Skeletal muscle satellite cell (primary cell): ENCODE data around the gene DPEP3.

Experiments
- H3K27me3 ChIP-seq: 2 replicates; pipeline ENCODE4 v1.7.0; 2013; ENCODE audit warnings: low read length; ENCODE audit not compliant: control insufficient read depth, insufficient read depth
- H3K36me3 ChIP-seq: 2 replicates; pipeline ENCODE4 v1.7.0; 2013; ENCODE audit warnings: mild to moderate bottlenecking, control low read depth, low read length; ENCODE audit not compliant: insufficient read depth
- H3K4me1 ChIP-seq: 2 replicates; pipeline ENCODE4 v1.7.0; 2013; ENCODE audit warnings: low read length; ENCODE audit not compliant: control insufficient read depth, insufficient read depth
- H3K4me2 ChIP-seq: 2 replicates; pipeline ENCODE4 v1.7.0; 2013; ENCODE audit warnings: mild to moderate bottlenecking, low read length
- H3K4me3 ChIP-seq: 2 replicates; pipeline ENCODE4 v1.7.0; 2013; ENCODE audit warnings: low read length
- H3K9ac ChIP-seq: 2 replicates; pipeline ENCODE4 v1.7.0; 2013; ENCODE audit warnings: mild to moderate bottlenecking, low read depth, low read length, moderate library complexity
- H3K9me3 ChIP-seq: replicated peaks from 2 replicates; pipeline ENCODE4 v1.7.0; 2013; ENCODE audit warnings: mild to moderate bottlenecking, control low read depth, low read length

The DPEP3 gene

GRCh38 chr16:67946966-67947558, 33.2 kb downstream of the DPEP3 start:
- no peak overlapping the region for H3K4me3 ChIP-seq
- no peaks in the 10 kb centered on the region for H3K27me3 ChIP-seq
- H3K4me2 ChIP-seq = no peak overlapping the region
- no peak overlapping the region for H3K9ac ChIP-seq
- H3K9me3 ChIP-seq = no peaks in the 10 kb centered on the region
- H3K4me1 ChIP-seq = peaks cover 23% of the 10 kb centered on the region
- peaks cover 96% of the 10 kb centered on the region for H3K36me3 ChIP-seq

GRCh38 chr16:67946128-67946569, 34.1 kb downstream of the DPEP3 start:
- H3K36me3 ChIP-seq = peaks cover 96% of the 10 kb centered on the region
- no peaks in the 10 kb centered on the region for H3K27me3 ChIP-seq
- no peak overlapping the region for H3K9ac ChIP-seq
- H3K9me3 ChIP-seq = no peaks in the 10 kb centered on the region
- H3K4me1 ChIP-seq = peaks cover 23% of the 10 kb centered on the region
- no peak overlapping the region for H3K4me3 ChIP-seq
- no peak overlapping the region for H3K4me2 ChIP-seq

- no peaks in the 10 kb centered on the region for H3K9me3 ChIP-seq
- H3K36me3 ChIP-seq = peaks cover 95% of the 10 kb centered on the region
- no peak overlapping the region for H3K4me2 ChIP-seq
- no peak overlapping the region for H3K4me3 ChIP-seq
- no peaks in the 10 kb centered on the region for H3K27me3 ChIP-seq
- no peak overlapping the region for H3K9ac ChIP-seq
- H3K4me1 ChIP-seq = peaks cover 23% of the 10 kb centered on the region
Observed at GRCh38 chr16:67945392-67945933, 34.8 kb downstream of the DPEP3 start.

GRCh38 chr16:67944690-67945391, 35.5 kb downstream of the DPEP3 start:
- no peak overlapping the region for H3K4me3 ChIP-seq
- H3K4me1 ChIP-seq = peaks cover 23% of the 10 kb centered on the region
- H3K4me2 ChIP-seq = no peak overlapping the region
- H3K27me3 ChIP-seq = no peaks in the 10 kb centered on the region
- H3K9ac ChIP-seq = peak overlapping the region; percentile 54
- peaks cover 95% of the 10 kb centered on the region for H3K36me3 ChIP-seq
- H3K9me3 ChIP-seq = no peaks in the 10 kb centered on the region

GRCh38 chr16:67943619-67944504, 36.4 kb downstream of the DPEP3 start, which contains the start of gene LCAT:
LCAT (minus strand) TSS chr16:67944120; CDS start chr16:67944101, 19 bp downstream.
- H3K27me3 ChIP-seq = no peaks in the 10 kb centered on the region
- no peaks in the 10 kb centered on the region for H3K9me3 ChIP-seq
- peak within 1 kb of the TSS; percentile 54 for H3K9ac ChIP-seq
- no peak within 1 kb of the TSS for H3K4me3 ChIP-seq
- no peak within 1 kb of the TSS for H3K4me2 ChIP-seq
- H3K36me3 ChIP-seq = peaks cover 95% of the 10 kb centered on the region
- peaks cover 23% of the 10 kb centered on the region for H3K4me1 ChIP-seq

- Histone ChIP-seq H3K36me3 (peaks cover 89% of the 10 kb centered on the region), H3K4me3 (no peak overlapping the region)
Observed at GRCh38 chr16:67943256-67943618, 37.1 kb downstream of the DPEP3 start.

GRCh38 chr16:67942510-67943255, 37.6 kb downstream of the DPEP3 start:
- H3K9me3 ChIP-seq = no peaks in the 10 kb centered on the region
- H3K4me2 ChIP-seq = no peak overlapping the region
- H3K4me1 ChIP-seq = peaks cover 23% of the 10 kb centered on the region
- no peak overlapping the region for H3K9ac ChIP-seq
- peaks cover 83% of the 10 kb centered on the region for H3K36me3 ChIP-seq
- H3K27me3 ChIP-seq = no peaks in the 10 kb centered on the region
- no peak overlapping the region for H3K4me3 ChIP-seq

More at GRCh38 chr16:67943256-67943618, 37.1 kb downstream of the DPEP3 start:
- Histone ChIP-seq H3K9me3 (no peaks in the 10 kb centered on the region), H3K4me2 (no peak overlapping the region), H3K27me3 (no peaks in the 10 kb centered on the region), H3K9ac (no peak overlapping the region), H3K4me1 (peaks cover 23% of the 10 kb centered on the region)

- no peak overlapping the region for H3K4me2 ChIP-seq
- H3K36me3 ChIP-seq = peaks cover 78% of the 10 kb centered on the region
- H3K4me3 ChIP-seq = no peak overlapping the region
- no peak overlapping the region for H3K9ac ChIP-seq
- no peaks in the 10 kb centered on the region for H3K27me3 ChIP-seq
- H3K9me3 ChIP-seq = no peaks in the 10 kb centered on the region
- peaks cover 29% of the 10 kb centered on the region for H3K4me1 ChIP-seq
Observed at GRCh38 chr16:67942200-67942509, 38.1 kb downstream of the DPEP3 start.

- no peak overlapping the region for H3K9ac ChIP-seq
- H3K4me1 ChIP-seq = peaks cover 33% of the 10 kb centered on the region
- no peak overlapping the region for H3K4me2 ChIP-seq
- H3K9me3 ChIP-seq = no peaks in the 10 kb centered on the region
- no peak overlapping the region for H3K4me3 ChIP-seq
- H3K36me3 ChIP-seq = peaks cover 73% of the 10 kb centered on the region
- H3K27me3 ChIP-seq = no peaks in the 10 kb centered on the region
Observed at GRCh38 chr16:67941469-67942199, 38.7 kb downstream of the DPEP3 start.

- peaks cover 30% of the 10 kb centered on the region for H3K4me1 ChIP-seq
- no peaks in the 10 kb centered on the region for H3K27me3 ChIP-seq
- no peak overlapping the region for H3K4me3 ChIP-seq
- no peaks in the 10 kb centered on the region for H3K9me3 ChIP-seq
- peaks cover 62% of the 10 kb centered on the region for H3K36me3 ChIP-seq
- no peak overlapping the region for H3K4me2 ChIP-seq
- no peak overlapping the region for H3K9ac ChIP-seq
Observed at GRCh38 chr16:67940446-67941089, 39.7 kb downstream of the DPEP3 start.
